GM19025 (cell line): ENCODE data around the gene NTRK1.

ENCODE experiments used
- ATAC-seq: cut with Tn5 transposase; IDR thresholded peaks from one replicate; pipeline ENCODE4 v1.9.1; 2021; ENCODE audit warnings: mild to moderate bottlenecking, low read depth, moderate library complexity; ENCODE audit not compliant: unreplicated experiment

Gene NTRK1

DNA sequence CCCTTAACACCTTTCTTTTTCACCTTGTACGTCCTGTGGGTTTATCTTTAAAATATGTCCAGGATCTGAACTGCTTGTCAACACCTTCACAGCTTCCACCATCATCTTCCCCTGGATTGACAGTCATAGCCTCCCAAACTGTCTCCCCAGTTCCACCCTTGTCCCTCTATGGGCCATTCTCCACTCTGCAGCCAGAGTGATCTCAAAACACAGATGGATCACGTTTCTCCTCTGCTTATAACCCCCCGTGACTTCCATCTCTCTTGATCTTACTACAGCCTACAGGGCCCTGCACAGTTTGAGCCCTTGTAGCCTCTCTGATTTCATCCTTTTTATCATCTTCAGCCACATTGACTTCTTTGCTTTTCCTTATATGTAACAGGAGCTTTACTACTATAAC lies 6.0 kb upstream of the NTRK1 start:
- no peak for ATAC-seq

DNA sequence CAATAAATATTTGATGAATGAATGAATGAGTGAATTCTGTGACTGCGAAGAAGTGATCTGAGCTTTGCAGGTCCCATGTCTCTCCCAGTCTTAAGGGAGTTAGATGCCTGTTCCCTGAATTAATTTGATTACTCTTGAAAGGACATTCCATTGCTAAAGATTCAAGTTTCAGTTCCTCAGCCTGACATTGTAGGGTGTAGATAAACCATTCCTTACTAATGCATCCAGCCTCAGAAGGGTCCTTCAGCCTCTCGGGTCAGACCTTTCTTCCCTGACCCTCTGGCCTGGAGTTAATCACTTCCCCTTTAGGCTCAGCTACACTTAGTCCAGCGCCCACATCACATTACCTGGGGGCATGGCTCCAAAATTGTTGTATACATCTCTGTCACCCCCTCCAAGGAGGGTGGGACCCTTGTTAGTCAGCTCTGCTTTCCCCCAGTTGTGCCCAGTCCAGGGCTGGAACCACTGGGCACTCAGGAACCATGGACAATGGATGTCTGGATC lies 4.3 kb upstream of the NTRK1 start:
- no peak for ATAC-seq

DNA sequence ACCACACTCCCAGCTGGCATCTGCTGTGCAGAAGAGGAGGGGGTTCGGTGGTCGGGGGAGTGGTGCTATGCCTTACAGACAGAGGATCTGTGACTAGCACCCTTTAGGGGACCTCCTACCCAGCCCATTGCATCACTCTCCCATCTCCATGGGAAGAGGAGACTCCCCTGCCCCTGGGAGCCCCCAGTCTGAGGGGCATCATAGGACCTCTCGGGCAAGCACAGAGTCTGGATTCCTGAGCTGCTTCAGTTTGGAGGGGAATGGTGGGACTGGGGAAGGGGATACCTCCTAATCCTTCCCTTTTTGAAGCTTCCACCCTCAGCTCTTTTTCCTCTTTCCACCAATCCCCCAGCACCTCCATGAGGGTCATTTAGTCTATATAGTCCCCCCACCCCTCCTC lies 3.1 kb upstream of the NTRK1 start:
- ATAC-seq, result no peak

DNA sequence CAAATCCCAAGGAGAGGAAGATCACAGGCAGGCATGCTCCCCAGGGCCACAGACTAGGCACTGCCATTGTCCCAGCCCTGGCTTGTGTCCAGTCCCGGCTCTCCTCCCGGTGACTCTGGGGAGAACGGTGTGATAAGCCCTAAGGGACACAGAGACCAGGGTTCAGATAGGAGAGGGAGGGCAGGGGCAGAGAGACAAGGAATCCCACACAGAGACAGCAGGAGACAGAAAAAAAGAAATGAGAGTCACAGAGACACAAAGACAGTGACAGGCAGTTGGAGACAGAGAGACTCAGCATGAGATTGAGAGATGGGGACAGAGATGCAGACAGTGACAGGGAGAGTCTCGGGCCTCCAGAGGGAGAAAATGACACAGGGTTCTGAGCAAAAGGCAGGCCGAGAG lies 2.1 kb upstream of the NTRK1 start:
- no peak for ATAC-seq

DNA sequence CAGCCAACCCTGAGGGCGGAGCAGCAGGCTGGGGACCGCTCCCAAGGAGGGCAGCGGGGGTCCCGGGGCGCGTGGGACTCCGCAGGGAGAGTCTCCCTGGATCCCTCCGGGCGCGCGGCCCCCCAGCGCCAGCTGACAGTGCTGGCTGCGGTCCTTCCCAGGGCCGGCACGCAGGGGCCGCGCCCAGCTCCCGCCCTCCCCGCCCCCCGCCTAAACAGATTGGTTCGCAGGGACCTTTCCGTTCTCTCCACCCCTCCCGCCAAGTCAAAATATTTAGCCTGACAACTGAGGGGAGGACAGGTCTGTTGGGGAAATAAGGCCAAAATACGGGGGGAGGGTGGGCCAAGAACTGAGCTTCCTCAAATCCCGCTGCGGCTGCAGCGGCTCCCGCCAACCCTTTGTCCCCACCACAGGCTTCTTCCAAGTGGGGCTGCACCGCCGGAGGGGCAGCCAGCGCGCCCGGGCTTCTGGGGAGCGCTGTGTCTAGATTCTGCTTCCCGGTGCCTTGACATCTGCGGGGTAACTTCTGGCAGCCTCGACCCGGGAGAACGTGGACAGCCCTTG lies 1.6 kb upstream of the NTRK1 start, which contains the start of gene INSRR:
Gene INSRR (minus strand): TSS at position 159 of the 564 bp plus-strand sequence. CDS start 496 bp downstream, outside the sequence.
- no peak for ATAC-seq

DNA sequence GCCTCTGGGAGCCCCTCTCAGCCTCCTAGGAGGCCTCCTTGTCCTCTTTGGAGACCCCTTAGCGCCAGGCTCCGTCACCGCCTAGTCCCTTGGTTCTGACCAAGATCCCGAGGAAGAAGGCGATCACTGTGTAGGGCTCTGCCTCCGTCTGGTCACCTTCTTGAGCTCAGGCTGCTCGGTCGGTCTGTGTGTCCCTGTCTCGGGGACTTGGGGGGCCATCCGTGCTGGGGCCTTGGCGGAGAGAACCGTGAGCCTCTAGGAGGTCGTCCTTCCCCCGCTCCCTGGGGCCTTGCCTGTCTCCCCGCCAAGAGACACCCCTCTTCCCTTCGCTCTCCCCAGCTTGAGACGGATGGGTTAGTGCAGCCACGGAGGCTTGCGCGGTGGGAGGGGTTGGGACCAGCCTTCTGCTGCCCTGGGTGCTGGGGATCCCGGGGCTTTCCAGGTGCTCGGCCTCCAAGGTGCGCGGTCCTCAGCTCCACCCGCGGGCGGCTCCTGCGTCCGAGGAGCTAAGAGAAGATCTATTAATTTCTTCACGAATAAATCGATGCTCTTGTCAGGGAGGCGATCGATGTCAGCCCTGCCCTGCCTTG lies 1.0 kb upstream of the NTRK1 start:
- ATAC-seq, result no peak

DNA sequence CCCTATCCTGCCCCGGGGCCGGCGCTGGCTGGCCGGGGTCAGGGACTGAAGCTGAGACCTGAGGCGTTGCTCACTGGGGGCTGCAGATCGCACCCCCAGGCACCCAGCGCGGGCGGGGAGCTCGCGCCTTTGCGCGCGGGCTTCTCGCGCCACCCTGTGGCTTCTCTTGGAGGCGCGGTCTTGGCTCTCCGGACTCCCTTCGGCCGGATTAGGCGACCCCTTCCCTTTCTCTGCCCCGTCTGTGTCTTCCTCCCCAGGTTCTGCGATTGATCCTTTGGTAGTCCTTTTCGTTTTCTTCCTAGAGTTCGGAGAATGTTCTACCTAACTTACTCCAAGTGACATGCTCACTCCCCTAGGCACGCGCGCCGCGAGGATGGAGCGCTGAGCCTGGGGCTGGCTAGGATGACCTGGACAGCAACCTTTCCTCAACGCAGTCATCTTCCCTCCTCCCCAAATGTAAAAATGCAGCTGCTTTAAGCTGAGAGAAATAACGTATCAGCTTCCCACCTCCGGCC lies 495 bp upstream of the NTRK1 start:
- no peak for ATAC-seq

DNA sequence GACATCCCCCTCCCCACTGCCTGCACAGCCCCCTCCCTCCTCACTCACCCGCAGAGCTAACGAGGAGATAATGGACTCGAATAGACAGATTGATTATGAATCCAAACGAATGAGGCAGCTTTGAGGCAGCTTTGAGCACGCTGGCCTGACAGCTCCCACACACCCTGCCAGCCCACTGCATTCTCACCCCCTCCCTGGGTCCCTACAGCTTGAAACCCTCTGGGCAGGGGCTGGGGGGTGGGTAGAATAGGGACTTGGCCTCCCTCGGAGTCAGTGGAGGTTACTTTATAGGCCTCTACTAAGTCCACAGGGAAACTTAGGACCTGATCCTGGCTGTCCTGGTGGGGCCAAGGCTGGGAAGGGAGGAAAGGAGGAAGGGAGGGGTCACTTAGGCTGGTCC lies 1.9 kb downstream of the NTRK1 start:
- no peak for ATAC-seq

DNA sequence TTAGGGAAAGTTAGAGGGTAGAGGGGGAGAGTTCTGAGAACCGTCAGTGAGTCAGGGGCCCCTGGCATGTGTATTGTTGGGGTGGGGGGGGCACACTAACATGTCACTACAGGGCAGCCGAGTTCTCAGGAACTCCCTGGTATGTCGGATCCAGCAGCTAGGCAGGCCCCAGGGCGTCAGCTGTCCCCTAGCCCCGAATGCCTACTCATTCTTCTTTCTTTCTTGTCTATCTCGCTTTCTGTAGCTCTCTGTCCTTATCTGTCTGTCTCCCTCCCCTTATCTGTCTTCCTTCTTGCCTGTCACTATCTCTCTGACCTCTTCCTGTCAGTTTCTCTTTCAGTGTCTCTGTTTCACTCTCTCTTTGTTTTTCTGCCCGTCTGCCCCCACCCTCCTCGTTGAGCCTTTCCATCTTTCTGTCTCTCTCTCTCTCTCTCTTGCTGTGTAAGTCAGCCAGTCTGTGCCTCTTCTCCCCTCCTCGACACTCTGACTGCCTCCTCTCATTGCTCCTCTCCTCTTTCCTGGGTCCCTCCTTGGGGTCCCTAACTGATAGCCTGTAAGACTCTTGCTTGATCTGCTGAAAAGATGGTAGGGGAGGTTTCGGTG lies 2.4 kb downstream of the NTRK1 start:
- no peak for ATAC-seq

DNA sequence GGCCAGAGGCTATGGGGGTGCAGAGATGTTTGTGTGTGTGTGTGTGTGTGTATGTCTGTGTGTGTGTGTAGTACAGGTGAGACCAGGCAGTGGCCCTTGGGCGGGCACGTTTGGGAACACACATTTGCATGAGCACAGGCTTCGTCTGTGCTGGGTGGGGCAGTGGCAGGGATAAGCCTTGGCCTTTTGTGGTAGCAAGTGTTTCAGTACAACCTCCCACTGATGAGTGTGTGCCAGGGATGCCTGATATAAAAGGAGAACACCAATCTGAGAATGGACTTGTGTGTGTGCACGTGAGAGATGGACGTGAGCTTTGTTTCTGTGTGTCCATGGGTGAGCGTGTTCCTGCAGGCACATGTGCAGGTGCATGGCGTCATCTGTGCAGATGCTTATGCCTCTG lies 3.0 kb downstream of the NTRK1 start:
- ATAC-seq, result no peak

DNA sequence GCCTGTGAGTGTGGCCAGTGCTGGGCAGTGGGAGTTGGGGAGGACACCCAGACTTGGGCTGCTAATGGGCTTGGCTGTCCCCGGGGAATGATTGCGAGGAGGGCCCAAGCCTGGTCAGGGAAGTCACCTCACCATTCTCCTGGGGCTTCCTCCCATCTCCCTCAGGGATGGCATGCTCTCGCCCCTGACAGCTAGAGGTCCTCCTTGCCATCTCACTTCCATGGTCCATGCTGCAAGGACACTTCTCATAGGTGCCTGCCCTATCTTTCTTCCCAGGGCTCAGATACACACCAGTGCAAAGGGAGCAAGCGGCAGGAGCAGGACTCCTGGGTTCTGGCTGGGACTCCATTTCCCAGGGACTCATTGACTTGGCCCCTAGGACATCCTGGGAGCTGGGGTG lies 4.1 kb downstream of the NTRK1 start:
- ATAC-seq, result no peak

DNA sequence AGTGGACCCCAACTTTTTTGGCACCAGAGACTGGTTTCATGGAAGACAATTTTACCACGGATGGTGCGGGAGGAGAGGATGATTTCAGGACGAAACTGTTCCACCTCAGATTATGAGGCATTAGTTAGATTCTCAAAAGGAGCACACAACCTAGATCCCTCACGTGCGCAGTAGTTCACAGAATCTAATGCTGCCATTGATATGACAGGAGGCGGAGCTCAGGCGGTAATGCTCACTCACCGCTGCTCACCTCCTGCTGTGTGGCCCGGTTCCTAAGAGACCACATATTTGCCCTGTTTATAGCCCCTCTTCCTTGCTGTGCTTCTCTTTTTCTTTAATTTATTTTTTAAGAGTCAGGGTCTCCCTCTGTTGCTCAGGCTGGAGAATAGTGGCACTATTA lies 4.6 kb downstream of the NTRK1 start:
- no peak for ATAC-seq

DNA sequence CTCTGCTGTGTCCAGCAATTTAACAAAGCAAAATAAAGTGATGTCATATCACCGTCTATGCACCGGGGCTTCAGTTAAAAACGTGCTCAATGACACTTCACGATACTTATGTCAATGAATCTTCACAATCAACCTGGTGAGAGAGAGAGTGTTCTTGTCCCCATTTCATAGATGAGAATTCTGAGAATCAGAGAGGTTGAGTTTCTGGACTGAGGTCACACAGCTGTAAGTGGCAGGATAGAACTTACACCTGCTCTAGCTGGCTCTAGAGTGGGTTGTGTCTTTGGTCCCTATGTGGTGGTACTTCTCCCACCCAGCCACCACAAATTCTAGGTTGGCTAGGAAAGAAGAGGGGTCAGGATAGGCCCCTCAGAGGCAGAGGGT lies 5.2 kb downstream of the NTRK1 start:
- no peak for ATAC-seq

DNA sequence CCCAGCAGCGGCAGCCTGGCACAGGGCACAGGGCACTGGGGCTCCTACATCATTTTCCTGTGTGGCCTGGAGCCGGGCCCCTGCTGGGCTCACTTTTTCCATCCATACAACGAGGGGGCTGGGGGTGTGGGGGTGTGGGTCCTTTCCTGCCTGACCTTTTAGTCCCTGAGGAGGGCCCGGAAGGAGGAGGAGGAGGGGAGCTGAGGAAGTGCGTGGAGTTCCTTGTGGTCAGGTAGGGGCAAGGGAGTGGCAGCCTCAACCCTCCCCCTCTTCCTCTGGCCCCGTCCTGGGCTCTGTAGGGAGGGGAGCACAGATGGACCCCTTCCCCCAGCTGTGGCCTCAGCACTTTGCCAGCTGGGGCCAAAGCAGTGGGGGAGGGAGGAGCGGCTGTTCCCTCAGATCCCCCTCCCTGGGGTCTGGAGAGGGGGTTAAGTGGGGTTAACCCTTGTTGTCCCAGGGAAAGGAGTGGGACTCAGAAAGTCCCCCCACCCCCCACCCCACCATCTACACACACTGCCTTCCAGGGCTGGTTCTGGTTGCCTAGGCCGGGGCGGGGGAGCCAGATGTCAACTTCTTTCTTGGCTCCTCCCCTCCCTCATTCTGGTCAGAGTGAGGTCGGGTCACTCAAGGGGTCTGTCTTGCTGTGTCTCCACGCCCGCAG lies 5.7 kb downstream of the NTRK1 start:
- no peak for ATAC-seq

DNA sequence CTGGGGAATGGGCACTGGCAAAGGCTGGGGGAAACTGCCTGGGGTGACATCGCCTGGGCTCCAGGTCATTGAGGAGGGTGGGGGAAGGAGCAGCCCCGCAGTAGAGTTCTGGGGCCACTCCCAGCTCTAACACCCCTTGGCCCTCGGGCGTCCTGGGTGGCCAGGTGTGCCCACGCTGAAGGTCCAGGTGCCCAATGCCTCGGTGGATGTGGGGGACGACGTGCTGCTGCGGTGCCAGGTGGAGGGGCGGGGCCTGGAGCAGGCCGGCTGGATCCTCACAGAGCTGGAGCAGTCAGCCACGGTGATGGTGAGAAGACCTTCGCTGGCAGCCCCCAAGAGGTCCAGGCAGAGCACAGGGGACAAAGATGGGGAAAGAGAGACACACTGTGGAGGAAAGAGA lies 7.7 kb downstream of the NTRK1 start:
- no peak for ATAC-seq

DNA sequence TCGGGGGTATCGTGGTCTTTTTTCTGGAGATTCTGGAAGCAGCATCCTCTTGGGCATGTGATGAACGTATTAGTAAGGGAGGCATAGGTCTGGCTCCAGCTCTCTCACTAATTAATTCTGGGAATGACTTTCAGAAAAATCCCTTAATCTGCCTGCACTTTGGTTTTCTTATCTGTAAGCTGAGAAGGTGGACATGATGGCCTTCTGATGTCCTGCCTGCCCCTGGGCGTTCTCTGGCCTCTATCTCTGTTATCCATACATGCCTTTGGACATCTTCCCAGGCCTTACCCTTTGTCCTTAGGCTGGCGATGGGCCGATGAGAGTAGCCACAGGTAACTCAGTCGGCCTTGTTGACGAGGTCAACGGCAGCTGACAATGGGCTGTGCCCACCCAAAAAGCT lies 8.8 kb downstream of the NTRK1 start:
- ATAC-seq, result no peak

DNA sequence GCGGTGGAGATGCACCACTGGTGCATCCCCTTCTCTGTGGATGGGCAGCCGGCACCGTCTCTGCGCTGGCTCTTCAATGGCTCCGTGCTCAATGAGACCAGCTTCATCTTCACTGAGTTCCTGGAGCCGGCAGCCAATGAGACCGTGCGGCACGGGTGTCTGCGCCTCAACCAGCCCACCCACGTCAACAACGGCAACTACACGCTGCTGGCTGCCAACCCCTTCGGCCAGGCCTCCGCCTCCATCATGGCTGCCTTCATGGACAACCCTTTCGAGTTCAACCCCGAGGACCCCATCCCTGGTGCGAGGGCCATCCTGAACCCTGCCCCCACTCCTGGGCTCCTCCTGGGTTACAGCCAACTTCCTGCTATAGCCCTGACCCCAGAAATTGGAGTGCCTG lies 13.0 kb downstream of the NTRK1 start:
- no peak for ATAC-seq

DNA sequence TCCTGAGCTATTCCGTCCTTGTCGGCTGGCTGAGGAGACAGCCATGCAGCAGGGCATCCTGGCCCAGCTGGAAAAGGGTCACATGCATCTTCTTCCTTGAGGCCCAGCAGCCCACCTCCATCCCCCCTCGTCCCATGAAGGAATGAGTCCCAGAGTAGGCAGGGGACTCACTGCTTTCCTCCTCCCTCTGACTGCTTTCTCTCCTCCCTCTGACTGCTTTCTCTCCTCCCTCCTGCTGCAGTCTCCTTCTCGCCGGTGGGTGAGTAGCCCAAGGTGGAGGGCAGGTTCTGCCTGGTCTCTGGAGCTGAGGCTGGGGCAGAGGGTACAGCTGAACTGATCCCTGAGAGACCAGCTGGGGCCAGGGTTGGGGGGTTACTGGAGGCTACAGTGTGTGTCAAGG lies 13.5 kb downstream of the NTRK1 start:
- no peak for ATAC-seq

DNA sequence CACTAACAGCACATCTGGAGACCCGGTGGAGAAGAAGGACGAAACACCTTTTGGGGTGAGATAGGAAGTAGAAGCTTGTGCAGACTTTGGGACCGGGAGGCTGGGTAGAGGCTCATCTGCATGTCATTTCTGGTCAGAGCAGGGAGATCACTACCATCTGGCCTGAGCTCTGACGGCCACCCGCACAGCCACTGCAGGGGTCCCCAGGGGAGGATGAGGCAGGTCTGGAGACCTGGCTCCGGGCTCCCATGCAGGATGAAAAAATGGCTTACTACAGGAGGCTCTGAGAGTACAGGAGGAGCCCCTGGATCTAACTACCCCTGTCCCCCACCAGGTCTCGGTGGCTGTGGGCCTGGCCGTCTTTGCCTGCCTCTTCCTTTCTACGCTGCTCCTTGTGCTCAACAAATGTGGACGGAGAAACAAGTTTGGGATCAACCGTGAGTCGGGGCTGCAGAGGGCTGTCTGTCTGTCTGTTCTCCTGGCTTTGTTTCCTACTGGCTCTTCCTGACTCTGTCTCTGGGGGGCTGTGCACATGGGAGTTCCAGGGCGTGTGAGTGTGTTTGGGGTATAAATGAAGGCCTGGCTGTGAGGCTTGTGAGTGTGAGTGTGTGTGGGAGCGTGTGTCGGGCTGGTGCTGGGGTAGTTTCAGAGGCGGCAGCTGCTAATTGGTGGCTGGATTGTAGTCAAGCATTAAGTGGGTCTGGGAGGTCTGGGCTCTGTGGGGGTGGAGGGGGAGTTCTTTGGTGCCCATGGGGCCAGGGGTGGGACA lies 14.1 kb downstream of the NTRK1 start:
- no peak for ATAC-seq

DNA sequence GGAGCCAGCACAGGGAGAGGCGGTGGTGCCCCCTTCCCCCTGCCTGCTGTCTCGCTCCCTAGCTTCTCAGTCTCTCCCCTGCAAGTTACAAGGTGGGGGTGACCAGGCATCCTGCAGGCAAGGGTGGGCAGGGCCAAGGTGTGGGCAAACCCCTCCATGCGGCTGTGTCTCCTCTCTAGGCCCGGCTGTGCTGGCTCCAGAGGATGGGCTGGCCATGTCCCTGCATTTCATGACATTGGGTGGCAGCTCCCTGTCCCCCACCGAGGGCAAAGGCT lies 14.6 kb downstream of the NTRK1 start:
- no peak for ATAC-seq

DNA sequence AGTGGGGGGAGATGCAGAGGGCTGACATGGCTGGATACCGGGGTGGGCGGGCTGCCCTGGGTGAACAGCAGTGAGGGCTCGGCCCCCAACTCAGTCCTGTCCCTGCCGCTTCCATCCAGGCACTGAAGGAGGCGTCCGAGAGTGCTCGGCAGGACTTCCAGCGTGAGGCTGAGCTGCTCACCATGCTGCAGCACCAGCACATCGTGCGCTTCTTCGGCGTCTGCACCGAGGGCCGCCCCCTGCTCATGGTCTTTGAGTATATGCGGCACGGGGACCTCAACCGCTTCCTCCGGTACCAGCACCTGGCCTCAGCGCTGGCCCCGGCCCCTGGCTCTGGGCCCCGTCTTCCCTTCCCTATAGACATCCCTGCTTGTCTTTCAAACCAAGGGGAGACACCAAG lies 15.6 kb downstream of the NTRK1 start:
- no peak for ATAC-seq
